GM12892 (cell line): Measurements from ENCODE around the gene ARHGEF25.

Experiments used
- POLR2A ChIP-seq: IDR thresholded peaks from 2 replicates; pipeline ENCODE4 v1.6.1; 2011; ENCODE audit warnings: low read depth, low read length, control low read depth
- POLR2AphosphoS5 ChIP-seq: IDR thresholded peaks from 2 replicates; pipeline ENCODE4 v1.6.1; 2011; ENCODE audit warnings: low read depth, low read length, control low read depth
- TAF1 ChIP-seq: IDR thresholded peaks from 2 replicates; pipeline ENCODE4 v1.6.1; 2011; ENCODE audit warnings: low read depth, mild to moderate bottlenecking, control low read depth, low read length, borderline replicate concordance

GRCh38 chr12:57626921-57627445, 15.7 kb downstream of the ARHGEF25 start:
- TF ChIP-seq POLR2A, result no peak
- no peak for TF ChIP-seq POLR2AphosphoS5
- TF ChIP-seq TAF1, result no peak
